Endometrium (tissue), 2 donors: Measurements from ENCODE around the gene CBX3.
"Not testable (repeated sequence)": the region's sequence is repeated elsewhere in the genome, so short reads cannot be mapped to it uniquely, and the experiment has no call there.

Source experiments
- FAIRE-seq: peaks from 2 replicates; lab custom pipeline; 2012; peaks lifted over from hg19 to GRCh38; lab: Jason Lieb, UNC
- donor health status: control.
- donor health status: control.

The CBX3 gene

DNA sequence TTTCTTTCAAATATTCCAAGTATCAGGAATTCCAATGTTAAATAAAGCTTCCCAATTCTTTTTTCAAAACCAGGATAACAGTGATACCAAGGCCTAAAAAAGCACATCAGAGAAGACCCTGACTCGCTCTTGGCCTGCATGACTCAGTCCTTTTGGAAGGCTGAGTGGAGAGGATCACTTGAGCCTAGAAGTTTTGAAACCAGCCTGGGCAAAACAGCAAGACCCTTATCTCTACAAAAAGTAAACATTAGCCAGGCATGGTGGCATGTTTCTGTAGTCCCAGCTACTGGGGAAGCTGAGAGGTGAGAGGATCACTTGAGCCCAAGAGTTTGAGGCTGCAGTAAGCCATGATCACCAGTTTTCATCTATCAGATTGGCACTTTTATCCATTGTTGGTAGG lies 30.9 kb upstream of the CBX3 start:
- no peak for FAIRE-seq

DNA sequence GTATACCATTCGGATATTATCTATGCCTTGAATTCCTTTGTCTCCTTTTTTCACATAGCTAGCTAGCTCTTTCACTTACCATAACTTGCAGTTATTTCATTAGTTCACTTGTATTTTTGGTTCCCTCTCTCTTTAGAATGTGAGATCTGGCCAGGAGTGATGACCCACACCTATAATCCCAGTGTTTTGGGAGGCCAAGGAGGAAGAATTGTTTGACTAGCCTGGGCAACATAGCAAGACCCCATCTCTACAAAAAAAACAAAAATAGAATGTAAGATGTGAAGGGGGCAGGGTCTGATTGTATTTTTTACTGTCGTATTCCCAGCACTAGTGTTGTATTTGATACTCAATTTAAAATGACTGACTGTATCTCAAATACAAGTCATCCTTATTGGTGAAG lies 29.9 kb upstream of the CBX3 start:
- FAIRE-seq, result no peak

DNA sequence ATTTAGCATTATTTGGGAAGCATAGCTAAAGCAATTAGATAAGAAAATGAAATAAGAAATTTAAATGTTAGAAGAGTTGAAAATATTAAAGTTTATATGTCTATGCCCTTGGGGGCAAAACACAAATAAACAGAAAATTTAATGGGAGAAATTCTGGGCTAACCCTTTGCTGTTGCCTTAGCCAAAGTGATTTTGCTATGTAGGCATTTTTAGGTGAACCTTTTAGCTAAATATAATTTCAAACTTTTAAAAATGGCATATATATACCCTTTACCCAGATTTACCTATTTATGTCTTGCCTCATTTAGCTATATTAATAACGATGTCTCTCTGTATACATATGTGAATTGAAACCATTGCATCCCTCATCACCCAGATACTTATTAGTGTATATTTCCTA lies 29.5 kb upstream of the CBX3 start:
- no peak for FAIRE-seq

DNA sequence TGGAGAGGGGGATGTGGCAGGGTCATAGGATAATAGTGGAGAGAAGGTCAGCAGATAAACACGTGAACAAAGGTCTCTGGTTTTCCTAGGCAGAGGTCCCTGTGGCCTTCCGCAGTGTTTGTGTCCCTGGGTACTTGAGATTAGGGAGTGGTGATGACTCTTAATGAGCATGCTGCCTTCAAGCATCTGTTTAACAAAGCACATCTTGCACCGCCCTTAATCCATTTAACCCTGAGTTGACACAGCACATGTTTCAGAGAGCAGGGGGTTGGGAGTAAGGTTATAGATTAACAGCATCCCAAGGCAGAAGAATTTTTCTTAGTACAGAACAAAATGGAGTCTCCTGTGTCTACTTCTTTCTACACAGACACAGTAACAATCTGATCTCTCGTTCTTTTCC lies 25.6 kb upstream of the CBX3 start:
- FAIRE-seq, result not testable (repeated sequence)

DNA sequence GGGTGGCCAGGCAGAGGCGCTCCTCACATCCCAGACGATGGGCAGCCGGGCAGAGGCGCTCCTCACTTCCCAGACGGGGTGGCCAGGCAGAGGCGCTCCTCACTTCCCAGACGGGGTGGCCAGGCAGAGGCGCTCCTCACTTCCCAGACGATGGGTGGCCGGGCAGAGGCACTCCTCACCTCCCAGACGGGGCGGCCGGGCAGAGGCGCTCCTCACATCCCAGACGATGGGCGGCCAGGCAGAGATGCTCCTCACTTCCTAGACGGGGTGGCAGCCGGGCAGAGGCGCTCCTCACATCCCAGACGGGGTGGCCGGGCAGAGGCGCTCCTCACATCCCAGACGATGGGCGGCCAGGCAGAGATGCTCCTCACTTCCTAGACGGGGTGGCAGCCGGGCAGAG lies 24.8 kb upstream of the CBX3 start:
- not testable (repeated sequence) for FAIRE-seq

DNA sequence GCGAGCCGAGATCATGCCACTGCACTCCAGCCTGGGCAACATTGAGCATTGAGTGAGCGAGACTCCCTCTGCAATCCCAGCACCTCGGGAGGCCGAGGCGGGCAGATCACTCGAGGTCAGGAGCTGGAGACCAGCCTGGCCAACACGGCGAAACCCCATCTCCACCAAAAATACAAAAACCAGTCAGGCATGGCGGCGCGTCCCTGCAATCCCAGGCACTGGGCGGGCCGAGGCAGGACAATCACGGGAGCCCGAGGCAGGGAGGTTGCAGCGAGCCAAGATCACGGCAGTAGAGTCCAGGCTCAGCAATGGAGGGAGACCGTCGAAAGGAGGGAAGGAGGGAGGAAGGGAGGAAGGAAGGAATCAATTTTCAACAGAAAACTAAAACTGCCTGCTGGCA lies 24.3 kb upstream of the CBX3 start:
- not testable (repeated sequence) for FAIRE-seq

DNA sequence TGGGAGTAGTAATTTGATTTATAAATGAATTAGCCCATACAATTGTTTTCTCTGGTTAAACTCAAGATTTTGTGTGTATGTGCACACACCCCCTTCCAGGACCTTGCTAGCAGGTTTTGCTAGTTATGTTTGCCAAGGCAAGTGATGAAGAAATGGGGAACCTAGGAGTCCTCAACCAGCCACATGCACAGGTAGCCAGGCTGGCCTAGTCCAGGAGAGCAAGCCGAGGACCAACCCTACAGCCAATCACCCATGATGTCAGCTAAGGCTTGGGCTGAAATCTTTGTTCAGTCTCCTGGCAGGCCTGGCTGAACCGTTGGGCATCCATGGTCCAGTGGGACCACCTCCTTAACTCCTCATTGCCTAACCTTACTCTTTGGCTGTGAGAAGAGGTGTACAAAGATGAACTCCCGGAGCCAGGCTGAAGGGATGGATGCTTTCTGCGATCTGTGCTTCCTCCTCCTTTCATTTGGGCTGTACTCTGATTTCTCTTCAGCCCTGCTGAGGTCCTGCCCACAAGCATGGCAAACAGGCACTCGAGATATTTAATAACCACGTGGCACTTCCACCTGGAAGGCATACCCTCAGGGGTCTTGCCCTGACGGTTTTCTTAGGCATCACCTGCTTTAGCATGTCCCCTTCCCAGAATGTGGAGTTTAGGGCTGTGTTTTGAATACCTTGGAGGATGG lies 23.1 kb upstream of the CBX3 start:
- FAIRE-seq, result no peak

DNA sequence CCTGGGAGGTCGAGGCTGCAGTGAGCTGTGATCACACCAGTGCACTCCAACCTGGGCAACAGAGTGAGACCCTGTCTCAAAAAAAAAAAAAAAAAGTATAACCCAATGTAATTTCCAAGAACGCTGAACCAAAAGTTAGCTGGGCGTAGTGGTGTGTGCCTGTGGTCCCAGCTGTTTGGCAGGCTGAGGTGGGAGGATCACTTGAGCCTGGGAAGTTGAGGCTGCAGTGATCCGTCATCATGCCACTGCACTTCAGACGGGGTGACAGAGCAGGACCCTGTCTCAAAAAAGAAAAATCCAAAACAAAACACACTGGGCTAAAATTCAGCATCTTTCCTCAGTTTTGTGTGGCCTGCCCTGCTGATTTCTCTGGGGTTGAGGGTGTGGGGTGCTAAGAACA lies 22.1 kb upstream of the CBX3 start:
- no peak for FAIRE-seq

DNA sequence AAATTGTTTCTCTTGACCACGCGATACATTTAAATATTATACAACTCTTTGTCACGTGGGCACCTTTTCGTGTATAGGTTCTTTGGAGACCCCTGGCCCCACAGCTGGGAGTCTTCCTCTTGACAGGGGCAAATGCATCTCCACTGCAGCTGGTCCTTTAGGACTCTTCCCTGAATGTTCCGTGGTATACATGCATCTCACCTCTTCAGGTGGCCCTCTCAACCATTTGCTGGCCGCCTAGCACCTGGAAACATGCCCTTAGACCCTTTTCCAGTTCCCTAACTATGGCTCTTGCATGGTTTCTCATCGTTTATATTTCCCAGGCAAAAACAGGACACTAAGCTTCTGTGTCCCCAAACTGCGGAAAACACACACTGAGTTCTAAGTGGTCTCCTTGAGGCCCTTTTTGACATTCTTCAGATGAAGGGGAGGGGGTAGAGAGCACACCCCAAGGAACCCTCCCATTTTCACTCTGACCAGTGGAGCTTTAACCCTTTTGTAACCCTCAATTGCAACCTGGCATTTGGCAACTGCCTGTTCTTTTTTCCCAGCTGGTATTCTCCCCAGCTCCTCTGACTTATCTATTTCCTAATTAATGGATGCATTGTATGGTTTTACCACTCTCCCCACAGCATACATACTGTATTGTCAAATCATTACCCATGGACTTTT lies 21.6 kb upstream of the CBX3 start:
- no peak for FAIRE-seq

DNA sequence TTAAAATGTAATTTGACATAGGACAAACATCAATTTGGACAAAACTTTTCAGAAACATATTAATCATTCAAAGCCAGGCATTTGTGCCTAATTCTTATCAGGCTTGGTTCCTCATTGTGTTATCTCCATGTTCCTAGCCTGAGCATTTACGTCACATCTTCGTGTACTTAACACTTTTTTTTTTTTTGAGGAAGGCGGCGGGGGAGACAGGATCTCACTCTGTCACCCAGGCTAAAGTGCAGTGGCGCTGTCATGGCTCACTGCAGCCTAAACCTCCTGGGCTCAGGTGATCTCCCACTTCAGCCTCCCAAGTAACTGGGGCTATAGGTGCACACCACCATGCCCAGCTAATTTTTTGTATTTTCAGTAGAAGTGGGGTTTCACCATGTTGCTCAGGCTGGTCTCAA lies 20.8 kb upstream of the CBX3 start:
- no peak for FAIRE-seq

DNA sequence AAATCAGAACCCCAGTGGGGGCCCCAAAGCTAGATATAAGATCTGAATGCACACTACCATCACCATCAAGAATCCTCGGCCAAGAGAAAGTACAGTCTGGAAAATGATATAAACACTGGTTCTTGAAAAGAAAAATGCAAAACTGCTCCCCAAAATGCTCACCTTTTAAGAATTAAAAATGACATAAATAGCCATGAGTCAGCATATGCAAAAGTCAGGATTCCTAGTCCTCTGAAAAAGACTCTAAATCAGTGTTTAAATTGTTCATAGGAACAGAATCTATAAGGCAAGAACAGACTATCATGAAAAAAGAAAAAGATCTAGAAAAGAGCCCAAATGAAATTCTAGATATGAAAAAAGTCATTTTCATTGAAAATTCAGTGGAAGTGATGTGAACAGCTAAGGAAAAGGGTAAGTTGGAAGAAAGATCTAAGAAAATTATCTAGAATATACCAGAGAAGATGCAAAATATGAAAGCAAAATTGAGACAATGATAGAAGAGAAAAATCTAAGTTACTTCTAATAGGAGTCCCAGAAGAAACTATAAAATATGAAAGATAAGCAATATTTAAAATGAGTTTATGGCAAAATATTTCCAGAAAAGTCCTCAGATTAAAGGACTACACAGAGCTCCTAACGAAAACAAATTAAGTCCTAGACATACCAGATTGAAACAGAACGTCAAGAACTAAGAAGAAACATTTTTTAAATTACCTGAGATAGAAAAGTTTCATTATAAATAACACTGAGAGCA lies 19.9 kb upstream of the CBX3 start:
- no peak for FAIRE-seq

DNA sequence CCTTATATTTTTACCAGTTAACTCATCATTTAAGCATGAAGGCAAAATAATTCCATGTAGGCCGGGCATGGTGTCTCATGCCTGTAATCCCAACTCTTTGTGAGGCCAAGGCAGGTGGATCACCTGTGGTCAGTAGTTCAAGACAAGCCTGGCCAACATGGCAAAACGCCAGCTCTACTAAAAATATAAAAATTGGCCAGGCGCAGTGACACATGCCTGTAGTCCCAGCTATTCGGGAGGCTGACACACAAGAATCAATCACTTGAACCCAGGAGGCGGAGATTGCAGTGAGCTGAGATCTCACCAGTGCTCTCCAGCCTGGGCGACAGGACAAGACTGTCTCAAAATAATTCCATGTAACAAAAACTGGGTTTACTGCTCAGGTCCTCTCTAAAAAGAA lies 19.3 kb upstream of the CBX3 start:
- no peak for FAIRE-seq

DNA sequence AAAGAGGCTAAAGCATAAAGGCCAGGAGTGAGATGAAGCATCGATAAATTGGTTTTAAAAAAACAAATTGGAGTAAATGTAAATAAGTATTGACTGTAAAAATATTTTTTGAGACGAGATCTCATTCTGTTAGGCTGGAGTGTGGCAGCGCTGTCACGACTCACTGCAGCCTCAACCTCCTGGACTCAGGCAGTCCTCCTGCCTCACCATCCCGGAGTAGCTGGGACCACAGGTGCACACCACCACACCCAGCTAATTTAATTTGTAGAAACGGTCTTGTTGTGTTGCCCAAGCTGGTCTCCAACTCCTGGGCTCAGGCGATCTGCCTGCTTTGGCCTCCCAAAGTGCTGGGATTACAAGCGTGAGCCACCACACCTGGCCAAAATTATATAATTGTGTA lies 18.8 kb upstream of the CBX3 start:
- no peak for FAIRE-seq

DNA sequence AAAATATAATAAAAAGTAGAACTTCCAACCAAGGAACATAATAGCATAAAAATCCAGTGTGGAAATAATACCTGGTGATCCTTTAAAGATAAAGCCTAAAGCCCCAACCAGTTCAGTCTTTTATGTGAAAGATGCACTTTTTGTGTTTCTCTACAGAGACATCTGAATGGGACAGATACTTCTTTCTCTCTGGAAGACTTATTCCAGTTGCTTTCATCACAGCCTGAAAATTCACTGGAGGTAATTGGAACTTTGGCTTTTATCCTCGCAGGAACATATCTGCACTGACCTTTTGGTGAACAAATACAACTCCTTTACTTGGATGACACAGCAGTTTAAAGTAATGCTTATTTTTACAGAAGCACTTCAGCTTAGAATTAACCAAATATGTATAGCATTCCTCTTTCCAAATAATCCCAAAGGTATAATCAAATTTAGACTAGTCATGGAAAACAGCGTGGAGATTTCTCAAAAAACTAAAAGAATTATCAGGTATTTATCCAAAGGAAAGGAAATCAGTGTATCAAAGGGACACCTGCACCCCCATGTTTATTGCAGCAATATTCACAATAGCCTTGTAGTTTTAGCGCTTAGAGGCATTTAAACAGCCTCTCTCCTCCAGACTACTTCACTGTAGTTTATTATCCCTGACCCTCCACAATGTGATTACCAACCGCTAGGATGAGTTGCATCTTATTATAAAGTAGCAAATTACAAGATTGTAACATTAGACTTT lies 17.8 kb upstream of the CBX3 start:
- FAIRE-seq, result no peak

DNA sequence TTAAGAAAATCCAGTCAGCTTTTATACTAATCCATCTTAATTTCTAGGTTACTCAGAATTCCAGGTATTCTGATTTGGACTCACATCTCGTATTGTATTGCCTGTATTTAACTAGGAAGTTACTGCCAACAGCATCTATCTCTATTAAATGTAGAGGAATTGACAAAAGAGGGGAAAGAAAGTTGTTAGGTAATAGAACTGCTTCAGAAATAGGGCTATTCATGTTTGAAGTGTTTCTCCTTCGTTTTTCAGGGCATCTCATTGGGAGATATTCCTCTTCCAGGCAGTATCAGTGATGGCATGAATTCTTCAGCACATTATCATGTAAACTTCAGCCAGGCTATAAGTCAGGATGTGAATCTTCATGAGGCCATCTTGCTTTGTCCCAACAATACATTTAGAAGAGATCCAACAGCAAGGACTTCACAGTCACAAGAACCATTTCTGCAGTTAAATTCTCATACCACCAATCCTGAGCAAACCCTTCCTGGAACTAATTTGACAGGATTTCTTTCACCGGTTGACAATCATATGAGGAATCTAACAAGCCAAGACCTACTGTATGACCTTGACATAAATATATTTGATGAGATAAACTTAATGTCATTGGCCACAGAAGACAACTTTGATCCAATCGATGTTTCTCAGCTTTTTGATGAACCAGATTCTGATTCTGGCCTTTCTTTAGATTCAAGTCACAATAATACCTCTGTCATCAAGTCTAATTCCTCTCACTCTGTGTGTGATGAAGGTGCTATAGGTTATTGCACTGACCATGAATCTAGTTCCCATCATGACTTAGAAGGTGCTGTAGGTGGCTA lies 17.1 kb upstream of the CBX3 start:
- FAIRE-seq, result not testable (repeated sequence)

DNA sequence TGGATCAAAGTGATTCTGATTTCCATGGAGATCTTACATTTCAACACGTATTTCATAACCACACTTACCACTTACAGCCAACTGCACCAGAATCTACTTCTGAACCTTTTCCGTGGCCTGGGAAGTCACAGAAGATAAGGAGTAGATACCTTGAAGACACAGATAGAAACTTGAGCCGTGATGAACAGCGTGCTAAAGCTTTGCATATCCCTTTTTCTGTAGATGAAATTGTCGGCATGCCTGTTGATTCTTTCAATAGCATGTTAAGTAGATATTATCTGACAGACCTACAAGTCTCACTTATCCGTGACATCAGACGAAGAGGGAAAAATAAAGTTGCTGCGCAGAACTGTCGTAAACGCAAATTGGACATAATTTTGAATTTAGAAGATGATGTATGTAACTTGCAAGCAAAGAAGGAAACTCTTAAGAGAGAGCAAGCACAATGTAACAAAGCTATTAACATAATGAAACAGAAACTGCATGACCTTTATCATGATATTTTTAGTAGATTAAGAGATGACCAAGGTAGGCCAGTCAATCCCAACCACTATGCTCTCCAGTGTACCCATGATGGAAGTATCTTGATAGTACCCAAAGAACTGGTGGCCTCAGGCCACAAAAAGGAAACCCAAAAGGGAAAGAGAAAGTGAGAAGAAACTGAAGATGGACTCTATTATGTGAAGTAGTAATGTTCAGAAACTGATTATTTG lies 16.3 kb upstream of the CBX3 start:
- no peak for FAIRE-seq

DNA sequence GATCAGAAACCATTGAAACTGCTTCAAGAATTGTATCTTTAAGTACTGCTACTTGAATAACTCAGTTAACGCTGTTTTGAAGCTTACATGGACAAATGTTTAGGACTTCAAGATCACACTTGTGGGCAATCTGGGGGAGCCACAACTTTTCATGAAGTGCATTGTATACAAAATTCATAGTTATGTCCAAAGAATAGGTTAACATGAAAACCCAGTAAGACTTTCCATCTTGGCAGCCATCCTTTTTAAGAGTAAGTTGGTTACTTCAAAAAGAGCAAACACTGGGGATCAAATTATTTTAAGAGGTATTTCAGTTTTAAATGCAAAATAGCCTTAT lies 15.7 kb upstream of the CBX3 start:
- FAIRE-seq, result no peak

DNA sequence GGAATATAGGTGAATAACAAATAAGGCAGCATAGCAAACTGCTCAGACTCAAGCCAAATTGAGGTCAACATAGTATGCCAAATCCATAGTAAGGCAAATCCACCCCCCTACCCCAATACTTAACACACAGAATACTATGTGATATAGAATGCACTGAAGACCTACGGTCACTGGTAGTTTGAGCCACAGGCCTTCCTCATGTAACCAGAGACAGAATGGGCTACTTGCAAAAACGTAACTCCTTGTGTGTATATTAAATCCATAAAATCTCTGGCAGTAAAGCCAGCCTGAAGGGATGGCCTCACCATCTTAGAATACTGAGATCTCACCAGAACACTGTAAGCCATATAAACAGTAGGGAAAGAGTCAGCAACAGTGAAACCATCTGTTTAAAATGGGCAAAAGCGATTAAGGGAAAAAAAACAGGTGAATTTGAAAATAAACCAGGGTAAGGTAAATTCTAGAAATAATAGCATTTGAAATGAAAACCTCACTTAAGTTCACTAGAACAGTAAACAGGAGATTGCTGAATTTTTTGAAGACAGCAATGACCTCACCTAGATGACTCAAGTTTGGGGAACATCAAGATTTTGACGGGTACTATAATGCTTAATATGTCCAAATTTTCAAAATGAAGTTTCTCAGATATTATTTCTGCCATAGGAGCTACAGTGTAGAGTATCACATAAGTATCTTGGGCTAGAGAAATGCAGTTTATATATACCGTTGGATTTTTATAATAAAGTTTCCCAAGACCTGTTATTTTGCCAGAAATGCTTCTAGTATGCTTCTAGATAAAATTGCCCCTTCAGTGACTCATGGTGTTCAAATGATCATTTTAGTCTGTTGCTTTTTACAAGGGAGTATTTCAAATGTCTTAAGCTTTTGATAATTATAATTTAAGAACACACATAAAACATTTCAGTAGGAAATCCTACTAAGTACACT lies 14.9 kb upstream of the CBX3 start:
- FAIRE-seq, result no peak

DNA sequence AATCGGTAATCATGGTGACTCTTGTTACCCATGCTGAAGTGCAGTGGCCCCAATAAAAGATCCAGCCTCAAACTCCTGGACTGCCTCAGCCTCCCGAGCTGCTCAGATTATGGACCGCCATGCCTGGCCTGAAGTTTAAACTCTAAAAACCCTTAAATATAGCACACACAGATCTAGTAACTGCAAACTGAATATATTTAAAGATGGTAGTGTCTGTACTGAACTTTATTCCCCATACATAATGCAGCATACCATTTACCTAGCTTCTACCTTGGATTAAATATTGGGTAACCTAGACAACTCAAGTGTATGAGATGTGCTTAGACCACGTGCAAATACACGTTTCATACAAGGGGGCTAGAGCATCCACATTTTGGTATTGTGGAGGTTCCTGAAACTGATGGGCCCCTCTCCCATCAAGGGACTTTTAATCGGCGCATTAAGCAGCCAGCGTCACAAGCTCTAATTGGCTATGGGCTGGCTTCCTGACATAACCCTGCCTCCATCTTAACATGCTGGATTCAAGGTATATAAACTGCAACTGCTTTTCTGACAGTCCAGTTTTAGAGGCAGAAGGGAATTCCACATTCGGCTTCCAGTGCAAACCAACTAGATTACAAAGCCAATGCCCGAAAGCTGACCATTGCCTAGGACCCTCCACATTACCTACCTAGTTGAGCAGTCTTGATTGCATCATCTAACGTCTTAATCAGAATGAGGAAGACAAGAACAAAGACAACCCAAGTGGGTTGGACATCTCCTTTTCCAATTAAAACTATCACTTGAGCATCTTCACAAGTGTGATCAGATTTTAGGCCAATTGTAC lies 14.0 kb upstream of the CBX3 start:
- FAIRE-seq, result no peak
